HS-5 (cell line): Measurements from ENCODE around the gene TMEM101.
"Not testable (repeated sequence)": the region's sequence is repeated elsewhere in the genome, so short reads cannot be mapped to it uniquely, and the experiment has no call there.

Source experiments
- DNase-seq: peaks from one replicate; pipeline ENCODE4 v3.0.0-alpha.2; 2012; ENCODE audit warnings: low read depth

TMEM101 gene

DNA sequence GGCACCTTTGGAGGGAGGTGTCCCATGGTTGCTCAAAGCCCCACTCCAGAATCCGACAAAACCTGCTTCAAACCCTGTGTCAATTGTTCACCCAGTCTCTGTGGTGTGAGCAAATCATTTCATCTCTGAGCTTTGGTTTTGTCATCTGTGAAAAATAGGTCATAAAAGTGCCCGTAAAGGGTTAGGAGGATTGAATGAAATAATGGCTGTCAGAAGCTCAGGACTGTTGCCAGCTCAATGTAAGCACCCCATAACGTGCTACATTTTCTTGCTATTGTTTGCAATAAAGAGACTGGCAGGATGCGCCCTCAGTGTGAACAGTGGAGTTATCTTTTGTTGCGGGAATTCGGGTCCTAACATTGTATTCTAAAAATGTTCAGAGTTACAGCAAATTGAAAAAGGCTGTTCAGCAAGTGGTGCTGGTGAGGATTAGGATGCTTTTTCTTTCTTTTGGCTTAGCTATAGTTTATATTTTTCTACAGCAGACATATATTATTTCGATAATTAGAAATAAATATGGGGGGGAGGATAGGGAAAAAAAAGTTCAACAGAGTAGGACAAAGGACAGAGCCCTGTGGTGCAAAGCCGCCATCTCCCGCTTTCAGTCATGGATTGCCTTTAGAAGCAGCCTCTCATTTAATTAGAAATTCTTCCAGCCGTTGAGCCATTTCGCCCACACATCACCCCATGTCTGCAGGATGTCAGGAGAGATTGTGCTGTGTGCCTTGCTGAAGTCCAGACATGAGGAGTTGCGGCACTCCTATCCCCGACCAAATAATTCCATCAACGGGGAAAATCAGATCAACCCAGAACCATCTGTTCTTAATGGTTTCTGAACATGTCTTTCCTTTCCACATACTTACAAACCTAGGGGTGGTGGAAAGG lies 40.1 kb downstream of the TMEM101 start:
- DNase-seq = no peak

DNA sequence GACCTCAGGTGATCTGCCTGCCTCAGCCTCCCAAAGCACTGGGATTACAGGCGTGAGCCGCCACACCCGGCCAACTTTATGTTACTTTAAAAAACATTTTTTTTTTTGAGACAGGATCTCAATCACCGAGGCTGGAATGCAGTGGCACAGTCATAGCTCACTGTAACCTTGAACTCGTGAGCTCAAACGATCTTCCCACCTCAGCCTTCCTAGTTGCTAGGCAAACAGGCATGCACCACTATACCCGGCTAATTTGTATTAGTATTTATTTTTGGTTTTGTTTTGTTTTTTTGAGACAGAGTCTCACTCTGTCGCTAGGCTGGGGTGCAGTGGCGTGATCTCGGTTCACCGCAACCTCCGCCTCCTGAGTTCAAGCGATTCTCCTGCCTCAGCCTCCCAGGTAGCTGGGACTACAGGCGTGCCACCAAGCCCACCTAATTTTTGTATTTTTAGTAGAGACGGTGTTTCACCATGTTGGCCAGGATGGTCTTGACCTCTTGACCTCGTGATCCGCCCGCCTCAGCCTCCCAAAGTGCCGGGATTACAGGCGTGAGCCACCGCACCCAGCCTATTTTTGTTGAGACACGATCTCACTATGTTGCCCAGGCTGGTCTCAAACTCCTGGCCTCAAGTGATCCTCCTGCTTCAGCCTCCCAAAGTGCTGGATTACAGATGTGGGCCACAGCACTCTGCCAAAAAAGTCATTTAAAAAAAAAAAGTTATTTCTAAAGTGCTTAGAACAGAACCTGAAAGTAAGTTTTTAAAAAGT lies 42.1 kb downstream of the TMEM101 start:
- not testable (repeated sequence) for DNase-seq

DNA sequence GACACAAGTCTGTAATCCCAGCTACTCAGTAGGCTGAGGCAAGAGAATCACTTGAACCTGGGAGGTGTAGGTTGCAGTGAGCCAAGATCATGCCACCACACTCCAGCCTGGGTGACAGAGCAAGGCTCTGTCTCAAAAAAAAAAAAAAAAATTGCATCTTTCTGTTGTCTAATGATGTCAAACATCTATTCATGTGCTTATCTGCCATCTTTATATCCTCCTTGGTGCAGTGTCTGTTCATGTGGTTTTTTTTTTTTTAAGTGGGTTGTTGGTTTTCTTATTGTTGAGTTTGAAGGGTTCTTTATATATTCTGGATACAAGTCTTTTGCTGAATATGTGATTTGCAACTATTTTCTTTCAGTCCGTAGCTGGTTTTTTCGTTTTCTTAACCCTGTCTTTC lies 43.3 kb downstream of the TMEM101 start:
- not testable (repeated sequence) for DNase-seq

DNA sequence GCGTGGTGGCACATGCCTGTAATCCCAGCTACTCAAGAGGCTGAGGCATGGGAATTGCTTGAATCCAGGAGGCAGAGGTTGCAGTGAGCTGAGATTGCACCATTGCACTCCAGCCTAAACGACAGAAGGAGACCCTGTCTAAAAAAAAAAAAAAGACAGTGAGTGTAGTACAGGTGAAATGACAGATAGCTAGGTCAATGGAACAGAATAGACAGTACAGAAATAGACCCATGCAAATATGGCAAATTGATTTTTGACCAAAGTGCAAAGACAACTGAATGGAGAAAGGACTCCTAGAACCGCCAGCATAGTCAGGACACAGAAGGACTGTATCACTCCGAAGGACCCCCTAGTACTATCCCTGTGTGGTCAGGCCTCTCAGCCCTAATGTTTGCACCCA lies 44.4 kb downstream of the TMEM101 start:
- no peak for DNase-seq

GRCh38 chr17:43967251-43967875 lies 47.4 kb downstream of the TMEM101 start:
- DNase-seq = no peak

DNA sequence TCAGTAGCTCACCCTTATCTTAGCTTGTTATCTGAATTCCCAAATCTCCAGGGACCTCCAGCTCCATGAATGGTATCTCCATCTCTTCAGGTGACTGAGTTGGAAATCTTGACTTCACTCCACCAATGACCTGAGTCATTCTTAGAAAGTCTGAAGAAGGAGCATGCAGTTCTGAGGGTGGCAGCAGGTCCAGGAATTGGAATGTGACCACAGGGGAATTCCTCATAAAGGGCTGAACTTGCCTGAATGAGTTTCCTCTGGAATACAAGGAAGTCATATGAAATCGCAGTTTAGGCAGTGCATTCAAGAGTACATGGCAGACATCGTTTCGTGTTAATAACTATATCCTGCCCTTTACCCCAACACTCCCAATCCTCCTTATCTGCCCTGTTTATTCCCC lies 48.5 kb downstream of the TMEM101 start:
- DNase-seq = no peak

DNA sequence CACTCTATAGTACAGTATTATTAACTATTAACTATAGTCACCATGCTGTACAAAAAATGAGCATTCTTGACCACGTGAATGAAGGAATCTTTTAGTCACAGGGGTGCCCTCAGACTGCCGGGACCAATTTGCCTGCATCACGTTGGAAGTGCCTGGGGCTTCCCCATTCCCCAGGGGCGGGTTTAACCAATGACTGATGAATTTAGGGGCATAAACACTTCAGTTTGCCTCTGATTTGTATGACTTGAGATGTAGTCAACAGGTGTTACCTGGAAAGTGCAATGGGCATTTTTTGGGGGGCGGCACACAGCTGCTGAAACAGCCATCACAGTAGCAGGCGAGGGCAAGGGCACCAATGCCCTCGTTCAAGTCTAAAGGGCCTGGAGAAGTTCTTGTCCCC lies 52.3 kb downstream of the TMEM101 start:
- DNase-seq = no peak

GRCh38 chr17:43961954-43962353 lies 52.8 kb downstream of the TMEM101 start:
- DNase-seq = no peak

DNA sequence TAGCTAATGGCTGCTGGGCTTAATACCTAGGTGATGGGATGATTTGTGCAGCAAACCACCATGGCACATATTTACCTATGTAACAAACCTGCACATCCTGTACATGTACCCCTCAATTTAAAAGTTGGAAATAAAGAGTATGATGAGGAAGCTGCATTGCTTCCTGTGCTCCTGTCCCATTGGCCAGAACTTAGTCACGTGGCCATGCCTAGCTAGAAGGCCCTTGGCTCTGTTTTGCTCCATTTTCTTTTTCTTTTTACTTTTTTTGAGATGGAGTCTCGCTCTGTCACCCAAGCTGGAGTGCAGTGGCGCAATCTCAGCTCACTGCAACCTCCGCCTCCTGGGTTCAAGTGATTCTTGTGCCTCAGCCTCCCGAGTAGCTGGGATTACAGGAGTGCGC lies 53.5 kb downstream of the TMEM101 start:
- not testable (repeated sequence) for DNase-seq
